Colonic mucosa (tissue), 4 donors: ENCODE results near the gene RNF217. TPM values are rescaled to one million over a fixed set of nuclear protein-coding genes. Genes with fewer than 3 reads are reported as not detected.

Source experiments
- DNase-seq: peaks from one replicate; pipeline ENCODE4 v3.0.0-alpha.2; 2020
- H3K27ac ChIP-seq: fragments of 200-600 bp; one replicate; pipeline ENCODE4 v1.8.0; 2021
- H3K27me3 ChIP-seq: fragments of 200-600 bp; one replicate; pipeline ENCODE4 v1.8.0; 2021
- H3K36me3 ChIP-seq: fragments of 200-600 bp; one replicate; pipeline ENCODE4 v1.8.0; 2021
- H3K4me1 ChIP-seq: fragments of 200-600 bp; one replicate; pipeline ENCODE4 v1.8.0; 2021; ENCODE audit warnings: mild to moderate bottlenecking
- H3K4me3 ChIP-seq: fragments of 200-600 bp; one replicate; pipeline ENCODE4 v1.8.0; 2021
- H3K9ac ChIP-seq, 2 donors: one replicate each; pipeline ENCODE4 v1.7.0; 2013; ENCODE audit warnings: control low read depth in 2 of 2, low read depth in 2 of 2, low read length in 2 of 2
- H3K9me3 ChIP-seq: fragments of 200-600 bp; one replicate; pipeline ENCODE4 v1.8.0; 2021
- intact Hi-C: fragments of 100-400 bp; cut with DNase I; formaldehyde crosslinking; loops from one replicate; pipeline ENCODE4 v1.14.1; 2022
- total RNA-seq, 2 donors: library from RNA; stranded (reverse); fragmentation: NEBNext Ultra II Directional in 1 of 2; extraction: Animal tissue kit (Norgen Biotek cat#: 25700) in 1 of 2; gene quantifications; one replicate each; pipeline ENCODE4 v1.2.1, GENCODE V29; 2021
- TF ChIP-seq, protein P1 (sequence below): fragments of 200-600 bp; IDR thresholded peaks from one replicate; pipeline ENCODE4 v1.8.0; 2022; ENCODE audit warnings: antibody characterized with exemption, mild to moderate bottlenecking
- donor health status: healthy.
- donor health status: DM: no; HTN: no; CAD: no.
- donor health status: DM: no; HTN: no; CAD: no.

Gene RNF217
- total RNA-seq, 2 donors from 2014 or later, result 9.1 to 20.4 TPM

DNA sequence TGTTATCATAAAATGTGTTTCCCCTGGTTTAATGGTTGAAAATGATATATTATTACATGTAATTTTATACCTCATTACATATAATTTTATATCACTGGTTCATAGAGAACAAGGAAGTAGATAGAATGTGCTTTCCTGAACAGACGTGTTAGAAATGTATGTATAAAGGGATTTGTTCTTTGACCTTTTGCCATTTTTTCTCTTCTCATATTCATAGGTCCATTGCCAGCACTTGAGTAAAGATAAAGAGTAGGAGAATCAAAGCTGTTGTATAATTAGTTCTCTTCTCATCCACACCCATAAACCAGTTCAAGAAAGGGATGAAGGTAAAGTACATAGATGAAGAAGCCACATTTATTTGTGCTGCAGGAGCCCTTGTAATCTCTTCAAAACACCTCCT is 46.7 kb downstream of the RNF217 start:
- TF ChIP-seq, protein P1, sequence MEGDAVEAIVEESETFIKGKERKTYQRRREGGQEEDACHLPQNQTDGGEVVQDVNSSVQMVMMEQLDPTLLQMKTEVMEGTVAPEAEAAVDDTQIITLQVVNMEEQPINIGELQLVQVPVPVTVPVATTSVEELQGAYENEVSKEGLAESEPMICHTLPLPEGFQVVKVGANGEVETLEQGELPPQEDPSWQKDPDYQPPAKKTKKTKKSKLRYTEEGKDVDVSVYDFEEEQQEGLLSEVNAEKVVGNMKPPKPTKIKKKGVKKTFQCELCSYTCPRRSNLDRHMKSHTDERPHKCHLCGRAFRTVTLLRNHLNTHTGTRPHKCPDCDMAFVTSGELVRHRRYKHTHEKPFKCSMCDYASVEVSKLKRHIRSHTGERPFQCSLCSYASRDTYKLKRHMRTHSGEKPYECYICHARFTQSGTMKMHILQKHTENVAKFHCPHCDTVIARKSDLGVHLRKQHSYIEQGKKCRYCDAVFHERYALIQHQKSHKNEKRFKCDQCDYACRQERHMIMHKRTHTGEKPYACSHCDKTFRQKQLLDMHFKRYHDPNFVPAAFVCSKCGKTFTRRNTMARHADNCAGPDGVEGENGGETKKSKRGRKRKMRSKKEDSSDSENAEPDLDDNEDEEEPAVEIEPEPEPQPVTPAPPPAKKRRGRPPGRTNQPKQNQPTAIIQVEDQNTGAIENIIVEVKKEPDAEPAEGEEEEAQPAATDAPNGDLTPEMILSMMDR, result no peak
- Histone ChIP-seq H3K4me1 (peaks cover 6% of the 10 kb centered on the region), H3K9ac (no peak overlapping the region), H3K27me3 (no peaks in the 10 kb centered on the region), H3K36me3 (no peaks in the 10 kb centered on the region), H3K4me3 (no peak overlapping the region), H3K27ac (no peak overlapping the region), H3K9me3 (no peaks in the 10 kb centered on the region)
- intact Hi-C loops, result no loop called here
- no peak for DNase-seq

DNA sequence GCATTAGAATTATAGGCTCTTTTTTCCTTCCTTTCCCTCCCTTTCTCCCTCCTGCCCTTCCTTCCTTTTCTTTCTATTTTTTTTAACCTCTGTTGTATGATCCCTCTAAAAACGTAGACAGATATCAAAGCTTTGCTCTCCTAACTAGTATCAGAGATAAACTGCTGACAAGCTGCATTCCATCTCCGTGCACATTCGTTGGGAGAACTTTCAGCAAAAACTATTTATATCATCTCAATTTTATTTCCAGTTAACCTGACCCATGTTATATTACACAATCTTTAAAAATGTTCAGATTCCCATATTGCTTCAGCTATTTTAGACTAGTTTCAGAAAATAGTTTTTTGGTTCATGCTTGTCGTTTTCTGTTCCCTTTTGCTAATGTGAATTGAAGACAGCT is 47.3 kb downstream of the RNF217 start:
- Histone ChIP-seq H3K9me3 (no peaks in the 10 kb centered on the region), H3K27ac (no peak overlapping the region), H3K4me3 (no peak overlapping the region), H3K36me3 (no peaks in the 10 kb centered on the region), H3K27me3 (no peaks in the 10 kb centered on the region), H3K4me1 (peaks cover 6% of the 10 kb centered on the region), H3K9ac (no peak overlapping the region)
- no peak for DNase-seq
- intact Hi-C loops, result no loop called here
- TF ChIP-seq, protein P1, result no peak

DNA sequence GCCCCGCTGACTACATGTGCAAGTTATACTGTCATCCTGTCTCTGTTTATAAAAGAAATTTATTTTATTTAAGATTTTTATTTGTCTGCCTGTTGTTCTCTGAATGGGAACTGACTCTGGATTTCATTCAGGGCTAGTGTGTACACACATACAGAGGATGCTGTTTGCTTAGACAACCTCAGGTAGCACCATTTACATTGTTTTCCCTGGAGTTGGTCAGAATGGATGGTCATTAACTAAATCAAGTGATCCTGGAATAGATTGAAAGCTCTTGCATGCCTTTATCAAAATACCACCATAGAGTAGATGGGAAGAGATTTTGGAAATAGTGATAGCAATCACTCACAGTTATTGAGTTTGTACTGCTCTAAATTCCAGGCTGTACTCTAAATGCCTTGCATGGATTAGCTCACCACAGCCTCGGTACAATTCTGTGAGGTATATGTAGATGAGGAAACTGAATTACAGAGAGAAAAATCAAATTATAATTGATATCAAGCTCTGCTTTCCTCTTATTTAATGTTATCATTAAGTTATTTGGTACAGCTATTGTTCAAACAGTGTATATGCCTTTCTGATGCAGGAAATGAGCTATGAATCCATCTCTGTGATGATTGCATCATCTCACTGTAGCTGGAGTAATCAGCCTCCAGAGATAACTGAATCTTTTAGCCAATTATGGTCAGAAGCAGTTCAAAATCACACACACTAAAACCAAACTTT is 51.9 kb downstream of the RNF217 start:
- DNase-seq, result no peak

DNA sequence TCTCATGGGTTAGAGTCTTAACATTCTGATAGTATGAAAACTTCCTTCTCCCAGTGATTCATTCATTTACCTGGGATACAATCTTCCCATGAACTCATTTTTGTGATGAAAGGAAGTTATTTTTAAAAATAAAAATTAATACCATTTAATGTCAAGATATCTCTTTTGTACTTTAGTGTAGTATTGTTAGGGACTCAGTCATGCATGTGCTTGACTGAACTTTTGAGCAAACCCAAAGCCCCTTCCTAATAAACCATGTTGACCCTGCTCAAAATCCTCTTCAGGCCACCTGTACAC is 52.4 kb downstream of the RNF217 start:
- Histone ChIP-seq H3K9ac (no peak overlapping the region), H3K4me3 (no peak overlapping the region), H3K36me3 (no peaks in the 10 kb centered on the region), H3K27me3 (no peaks in the 10 kb centered on the region), H3K27ac (no peak overlapping the region), H3K9me3 (no peaks in the 10 kb centered on the region), H3K4me1 (no peaks in the 10 kb centered on the region)
- intact Hi-C loops, result no loop called here
- TF ChIP-seq, protein P1, result no peak
- DNase-seq, result no peak

More for the DNA sequence above, 51.9 kb downstream of the RNF217 start:
- Histone ChIP-seq H3K9ac (no peak overlapping the region), H3K9me3 (no peaks in the 10 kb centered on the region), H3K4me3 (no peak overlapping the region), H3K27me3 (no peaks in the 10 kb centered on the region), H3K36me3 (no peaks in the 10 kb centered on the region), H3K27ac (no peak overlapping the region), H3K4me1 (peaks cover 3% of the 10 kb centered on the region)
- intact Hi-C loops, result no loop called here
- TF ChIP-seq, protein P1, result no peak

DNA sequence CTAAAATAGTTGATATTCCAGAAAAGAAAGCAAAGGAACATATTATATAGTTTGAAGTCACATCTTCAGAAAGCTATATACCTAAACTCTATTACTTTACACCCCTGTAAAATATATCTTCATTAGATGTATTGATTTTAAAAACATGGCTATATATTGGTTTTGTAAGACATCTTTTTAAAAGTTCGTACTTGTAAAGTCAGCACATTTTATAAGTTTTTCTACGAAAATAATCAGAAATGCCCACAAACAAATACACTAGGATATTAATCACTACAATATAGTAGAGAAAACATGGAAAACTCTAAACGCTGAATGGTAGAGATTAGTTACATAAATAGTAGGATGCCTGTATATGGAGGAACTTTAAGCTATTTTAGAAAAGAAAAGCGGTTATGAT is 52.9 kb downstream of the RNF217 start:
- Histone ChIP-seq H3K9me3 (no peaks in the 10 kb centered on the region), H3K27ac (no peak overlapping the region), H3K4me1 (no peaks in the 10 kb centered on the region), H3K36me3 (no peaks in the 10 kb centered on the region), H3K27me3 (no peaks in the 10 kb centered on the region), H3K9ac (no peak overlapping the region), H3K4me3 (no peak overlapping the region)
- TF ChIP-seq, protein P1, result no peak
- intact Hi-C loops, result no loop called here
- DNase-seq, result no peak
